Measurements from ENCODE around the gene PFN2. TPM values are rescaled to one million over a fixed set of nuclear protein-coding genes. Genes with fewer than 3 reads are reported as not detected.

PFN2 gene
- total and polyA plus RNA-seq, 7 donors, result 33.7 to 62.4 (median 52.5) TPM

GRCh38 chr3:150005243-150006112, 34.8 kb upstream of the PFN2 start:
- intact Hi-C loops (cut with DNase I), result no loop called here
- H3K27ac ChIP-seq, result no peak overlapping the region
- no peaks in the 10 kb centered on the region for H3K36me3 ChIP-seq
- TF ChIP-seq EP300 (IDR thresholded peaks at IDR 0.05) (no peak), POLR2AphosphoS5 (IDR thresholded peaks at IDR 0.05) (no peak), CTCF (IDR thresholded peaks at IDR 0.05) (no peak), POLR2A (IDR thresholded peaks at IDR 0.05) (no peak)
- H3K4me1 ChIP-seq, result no peaks in the 10 kb centered on the region
- DNase-seq, result no peak
- WGBS, 2 donors, result 81 to 82% methylated on average over 4 of the region's 4 CpGs
- H3K4me3 ChIP-seq, result no peak overlapping the region
- H3K9me3 ChIP-seq, result no peaks in the 10 kb centered on the region
- H3K27me3 ChIP-seq, result no peaks in the 10 kb centered on the region

DNA sequence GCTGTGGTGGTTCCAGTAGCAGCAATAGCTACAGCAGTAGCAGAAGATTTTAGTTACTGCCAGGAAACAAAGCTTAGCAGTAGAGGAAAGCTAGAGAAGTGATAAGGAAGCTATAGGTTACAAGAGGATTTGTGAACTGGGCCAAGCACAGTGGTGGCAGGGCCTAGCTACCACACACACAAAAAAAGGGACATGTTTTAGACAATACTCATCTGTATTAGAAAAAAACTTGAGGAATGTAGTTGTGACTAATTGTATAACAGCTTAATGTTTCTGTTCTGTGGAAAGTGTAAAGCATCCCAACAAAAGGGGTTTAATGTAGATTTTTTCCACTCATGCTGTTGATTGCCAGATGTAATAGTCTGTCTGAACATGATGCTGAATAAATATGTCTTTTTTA, 29.9 kb upstream of the PFN2 start:
- Histone ChIP-seq H3K36me3 (no peaks in the 10 kb centered on the region), H3K4me1 (no peaks in the 10 kb centered on the region), H3K27ac (no peak overlapping the region), H3K9me3 (no peaks in the 10 kb centered on the region), H3K27me3 (no peaks in the 10 kb centered on the region), H3K4me3 (no peak overlapping the region)
- intact Hi-C loops (cut with DNase I), result no loop called here
- TF ChIP-seq EP300 (IDR thresholded peaks at IDR 0.05) (no peak), POLR2A (IDR thresholded peaks at IDR 0.05) (no peak), POLR2AphosphoS5 (IDR thresholded peaks at IDR 0.05) (no peak), CTCF (IDR thresholded peaks at IDR 0.05) (no peak)
- no peak for DNase-seq

- H3K27me3 ChIP-seq, result no peaks in the 10 kb centered on the region
- no peak overlapping the region for H3K27ac ChIP-seq
- TF ChIP-seq POLR2A (IDR thresholded peaks at IDR 0.05) (no peak), CTCF (IDR thresholded peaks at IDR 0.05) (no peak), POLR2AphosphoS5 (IDR thresholded peaks at IDR 0.05) (no peak)
- peaks cover 0 to 6% (median 0%) of the 10 kb centered on the region in 4 donors for H3K9me3 ChIP-seq
- no peaks in the 10 kb centered on the region for H3K4me1 ChIP-seq
- DNase-seq, result no peak
- 87 to 92% methylated on average over 4 of the region's 4 CpGs for WGBS, 2 donors
- no peaks in the 10 kb centered on the region for H3K36me3 ChIP-seq
- intact Hi-C loops (cut with DNase I), result no loop called here
- no peak overlapping the region for H3K4me3 ChIP-seq
Observed at GRCh38 chr3:149999421-149999820, 28.7 kb upstream of the PFN2 start.

- Histone ChIP-seq H3K4me3 (no peak overlapping the region), H3K27ac (no peak overlapping the region), H3K4me1 (no peaks in the 10 kb centered on the region), H3K9me3 (peaks cover 0 to 8% (median 0%) of the 10 kb centered on the region in 4 donors), H3K36me3 (no peaks in the 10 kb centered on the region), H3K27me3 (no peaks in the 10 kb centered on the region)
- WGBS, 2 donors, result 98 to 100% methylated on average over 1 of the region's 1 CpG
- no peak for DNase-seq
- intact Hi-C loops (cut with DNase I), result no loop called here
- TF ChIP-seq EP300 (IDR thresholded peaks at IDR 0.05) (no peak), POLR2AphosphoS5 (IDR thresholded peaks at IDR 0.05) (no peak), POLR2A (IDR thresholded peaks at IDR 0.05) (no peak), CTCF (IDR thresholded peaks at IDR 0.05) (no peak)
Observed at GRCh38 chr3:149998946-149999345, 28.3 kb upstream of the PFN2 start.

All from sigmoid colon (tissue), 7 donors.